Neutrophil (primary cell): Measurements from ENCODE around the gene GLRA3.
A peak's percentile ranks its signal among the peaks of the same experiment; 100 is the strongest.

Experiments used
- H3K27ac ChIP-seq: fragments of 200-600 bp; sonication (generic); 2 replicates; pipeline ENCODE4 v1.5.1; 2016; ENCODE audit warnings: mild to moderate bottlenecking, moderate library complexity
- H3K27me3 ChIP-seq: fragments of 200-600 bp; sonication (generic); 2 replicates; pipeline ENCODE4 v1.6.0; 2016; ENCODE audit warnings: mild to moderate bottlenecking
- H3K36me3 ChIP-seq: fragments of 200-600 bp; sonication (generic); 2 replicates; pipeline ENCODE4 v1.5.1; 2017
- H3K4me1 ChIP-seq, 2 experiments: fragments of 200-600 bp in 1 of 2; sonication (generic) in 1 of 2; 1 replicate in 1 of 2; 2 replicates in 1 of 2; pipeline versions ENCODE4 v1.5.1 to v1.6.1; 2013 to 2016; ENCODE audit warnings: low read depth in 1 of 2, low read length in 1 of 2, mild to moderate bottlenecking in 1 of 2, moderate library complexity in 1 of 2; ENCODE audit not compliant: control insufficient read depth in 1 of 2, insufficient read depth in 1 of 2
- H3K4me3 ChIP-seq, 2 experiments: fragments of 200-600 bp in 1 of 2; sonication (generic) in 1 of 2; 1 replicate in 1 of 2; 2 replicates in 1 of 2; pipeline ENCODE4 v1.5.1; 2013 to 2016; ENCODE audit warnings: low read depth in 1 of 2, low read length in 1 of 2, mild to moderate bottlenecking in 1 of 2, moderate library complexity in 1 of 2
- H3K9me3 ChIP-seq: fragments of 200-600 bp; sonication (generic); 2 replicates; pipeline ENCODE4 v1.5.1; 2016
- TF ChIP-seq, protein P1 (sequence below): fragments of 200-600 bp; sonication (generic); IDR thresholded peaks from 2 replicates; pipeline ENCODE4 v1.5.1; 2016; ENCODE audit warnings: antibody characterized with exemption

GLRA3 gene

DNA sequence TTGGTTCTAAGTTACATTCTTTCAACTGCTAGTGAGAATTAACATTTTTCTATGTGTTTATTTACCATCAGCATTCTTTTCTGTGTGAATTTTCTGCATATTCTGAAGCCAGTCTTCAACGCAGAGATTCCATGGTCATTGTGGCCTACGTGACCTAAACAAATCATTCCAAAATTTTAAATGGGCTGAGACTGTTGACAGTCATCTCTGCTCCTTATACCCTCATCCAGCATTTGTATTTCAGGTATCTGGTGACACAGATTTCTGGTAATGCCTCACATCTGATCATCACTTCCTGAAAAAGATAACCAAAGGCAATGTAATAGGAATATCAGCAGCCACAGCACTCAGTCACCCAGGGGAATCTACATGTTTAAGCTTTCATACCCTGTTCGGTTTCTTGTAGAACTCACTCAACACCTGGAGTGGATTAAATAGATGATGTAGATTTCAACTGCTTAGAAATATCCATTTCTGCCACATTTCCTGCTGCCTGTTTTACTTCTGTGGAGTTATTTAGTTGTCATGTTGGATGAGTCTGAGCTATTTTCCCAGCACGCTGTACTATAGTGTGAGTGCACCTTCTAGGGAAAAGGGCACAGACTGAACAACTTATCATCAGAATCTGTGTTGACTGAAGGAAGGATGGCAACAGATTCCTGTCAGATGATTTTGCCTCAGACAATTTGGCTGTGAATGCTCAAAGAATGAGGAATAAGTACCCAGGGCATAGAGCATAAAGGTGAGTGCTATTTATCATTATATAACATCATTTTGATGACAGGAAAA lies 233.7 kb downstream of the GLRA3 start:
- no peak overlapping the region for H3K4me3 ChIP-seq
- no peak overlapping the region for H3K27ac ChIP-seq

DNA sequence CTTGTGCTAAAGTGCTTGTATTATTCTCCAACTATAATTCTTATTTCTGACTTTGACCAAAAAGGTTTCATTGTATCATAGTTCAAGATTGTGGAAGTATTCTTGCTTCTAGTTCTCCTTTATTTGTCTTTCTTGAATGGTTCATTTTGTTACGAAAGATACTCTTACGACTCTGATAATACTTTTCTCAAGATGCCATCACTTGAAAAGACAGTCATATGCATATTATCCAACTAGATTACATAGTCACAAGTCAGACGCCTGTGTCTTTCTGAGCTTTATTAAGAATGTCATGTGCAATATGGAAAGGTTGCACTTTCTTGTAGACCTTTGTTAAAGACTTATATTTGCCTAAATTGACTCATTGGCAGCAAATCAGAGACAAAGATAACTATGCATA lies 235.3 kb downstream of the GLRA3 start:
- Histone ChIP-seq H3K4me3 (no peak overlapping the region), H3K4me1 (peaks cover 34 to 40% of the 10 kb centered on the region in 2 experiments), H3K27ac (peak overlapping the region; percentile 51), H3K36me3 (no peaks in the 10 kb centered on the region), H3K9me3 (no peaks in the 10 kb centered on the region), H3K27me3 (no peaks in the 10 kb centered on the region)
- TF ChIP-seq, protein P1, sequence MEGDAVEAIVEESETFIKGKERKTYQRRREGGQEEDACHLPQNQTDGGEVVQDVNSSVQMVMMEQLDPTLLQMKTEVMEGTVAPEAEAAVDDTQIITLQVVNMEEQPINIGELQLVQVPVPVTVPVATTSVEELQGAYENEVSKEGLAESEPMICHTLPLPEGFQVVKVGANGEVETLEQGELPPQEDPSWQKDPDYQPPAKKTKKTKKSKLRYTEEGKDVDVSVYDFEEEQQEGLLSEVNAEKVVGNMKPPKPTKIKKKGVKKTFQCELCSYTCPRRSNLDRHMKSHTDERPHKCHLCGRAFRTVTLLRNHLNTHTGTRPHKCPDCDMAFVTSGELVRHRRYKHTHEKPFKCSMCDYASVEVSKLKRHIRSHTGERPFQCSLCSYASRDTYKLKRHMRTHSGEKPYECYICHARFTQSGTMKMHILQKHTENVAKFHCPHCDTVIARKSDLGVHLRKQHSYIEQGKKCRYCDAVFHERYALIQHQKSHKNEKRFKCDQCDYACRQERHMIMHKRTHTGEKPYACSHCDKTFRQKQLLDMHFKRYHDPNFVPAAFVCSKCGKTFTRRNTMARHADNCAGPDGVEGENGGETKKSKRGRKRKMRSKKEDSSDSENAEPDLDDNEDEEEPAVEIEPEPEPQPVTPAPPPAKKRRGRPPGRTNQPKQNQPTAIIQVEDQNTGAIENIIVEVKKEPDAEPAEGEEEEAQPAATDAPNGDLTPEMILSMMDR: no peak

More for the DNA sequence above, 233.7 kb downstream of the GLRA3 start:
- H3K36me3 ChIP-seq: no peaks in the 10 kb centered on the region
- H3K27me3 ChIP-seq: no peaks in the 10 kb centered on the region
- no peaks in the 10 kb centered on the region for H3K9me3 ChIP-seq
- TF ChIP-seq, protein P1: no peak
- peaks cover 34 to 38% of the 10 kb centered on the region in 2 experiments for H3K4me1 ChIP-seq

DNA sequence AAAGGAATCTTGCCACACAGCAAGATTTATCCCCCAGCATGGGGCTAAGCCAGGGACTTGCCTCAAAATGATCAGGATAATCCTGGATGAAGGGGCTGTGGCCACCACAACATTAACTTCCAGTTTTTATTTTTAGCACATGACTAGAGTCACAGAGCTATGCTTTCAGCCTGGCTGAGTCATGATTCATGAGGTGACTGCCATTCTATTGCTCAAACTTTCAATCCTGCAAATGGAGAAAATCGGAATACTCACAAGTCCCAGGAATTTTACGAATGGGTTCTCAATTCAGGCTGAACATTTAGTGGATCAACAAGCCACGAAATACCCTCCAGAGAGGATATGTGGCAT lies 236.1 kb downstream of the GLRA3 start:
- H3K4me1 ChIP-seq: peaks cover 34 to 40% of the 10 kb centered on the region in 2 experiments
- H3K9me3 ChIP-seq: no peaks in the 10 kb centered on the region
- peak overlapping the region; percentile 51 for H3K27ac ChIP-seq
- H3K27me3 ChIP-seq: no peaks in the 10 kb centered on the region
- H3K4me3 ChIP-seq: no peak overlapping the region
- no peaks in the 10 kb centered on the region for H3K36me3 ChIP-seq
- TF ChIP-seq, protein P1: no peak

DNA sequence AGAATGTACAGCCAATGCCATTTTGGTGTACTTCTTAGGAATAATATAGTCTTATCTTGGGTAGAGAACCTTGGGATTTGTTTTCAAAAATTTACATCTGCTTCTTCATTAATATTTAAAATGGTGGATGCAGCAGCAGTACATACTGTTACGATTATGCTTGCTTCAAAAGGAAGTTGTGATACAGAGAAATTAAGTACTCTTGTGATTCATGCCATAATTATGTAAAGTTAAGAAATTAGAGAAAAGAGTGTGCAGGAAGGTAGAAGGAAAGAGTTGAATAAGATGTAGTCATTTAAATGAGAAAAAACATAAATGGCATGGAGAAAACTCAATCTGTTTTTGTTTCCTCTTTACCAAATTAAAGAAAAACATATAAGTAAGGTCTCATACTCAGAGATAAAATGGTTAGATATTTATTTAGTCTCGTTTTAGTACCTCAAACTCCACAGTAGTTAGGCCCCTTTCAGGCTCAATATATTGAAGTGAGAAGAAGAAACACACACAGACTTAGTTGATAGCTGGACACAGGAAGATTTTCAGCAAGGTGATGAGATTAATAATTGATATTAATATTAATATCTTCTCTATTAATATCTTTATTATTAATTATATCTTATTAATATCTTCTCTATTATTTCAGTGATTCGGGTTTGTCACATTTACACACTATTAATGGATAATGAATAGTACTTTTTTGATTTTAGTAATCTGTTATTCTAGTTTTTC lies 236.6 kb downstream of the GLRA3 start:
- Histone ChIP-seq H3K27ac (peak overlapping the region; percentile 71), H3K9me3 (no peaks in the 10 kb centered on the region), H3K27me3 (no peaks in the 10 kb centered on the region), H3K36me3 (no peaks in the 10 kb centered on the region), H3K4me3 (peak overlapping the region in 1 of 2 experiments; percentile 8), H3K4me1 (peaks cover 34 to 40% of the 10 kb centered on the region in 2 experiments)
- TF ChIP-seq, protein P1: no peak

DNA sequence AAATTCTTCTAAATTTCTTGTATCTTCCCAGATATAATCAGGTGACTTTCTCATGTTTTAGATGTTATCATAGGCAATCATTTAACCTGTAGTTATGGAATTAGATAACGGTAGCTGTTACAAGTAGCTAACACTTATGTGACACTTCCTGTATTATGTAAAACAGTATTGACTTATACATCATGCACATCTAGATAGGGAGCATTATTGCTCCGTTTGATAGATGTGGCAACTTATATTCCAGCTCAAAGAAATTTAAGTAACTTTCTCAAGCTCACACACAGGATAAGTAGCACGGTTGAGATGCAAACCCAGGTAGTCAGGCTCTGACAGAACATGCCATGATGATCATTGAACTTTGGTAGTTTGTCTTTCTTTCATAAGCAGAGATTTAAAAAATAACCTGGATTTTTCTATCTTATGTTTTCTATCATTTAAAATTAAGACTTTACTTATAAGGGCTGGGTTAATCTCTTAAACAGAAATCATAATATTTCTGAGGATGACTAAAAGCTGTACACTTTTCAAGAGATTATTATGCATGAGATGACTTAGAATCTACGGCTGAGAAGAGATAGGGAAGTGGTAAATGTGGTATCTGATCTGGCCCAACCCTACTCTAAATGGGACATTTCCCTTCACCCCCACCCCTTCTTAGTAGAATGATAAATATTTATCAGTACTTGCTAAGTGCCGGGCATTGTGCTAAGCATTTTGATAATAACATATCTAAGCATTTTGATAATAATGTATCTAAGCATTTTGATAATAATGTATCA lies 237.6 kb downstream of the GLRA3 start:
- peak overlapping the region; percentile 8 to 34 for H3K4me3 ChIP-seq
- peak overlapping the region; percentile 71 for H3K27ac ChIP-seq
- no peaks in the 10 kb centered on the region for H3K27me3 ChIP-seq
- H3K36me3 ChIP-seq: no peaks in the 10 kb centered on the region
- H3K9me3 ChIP-seq: no peaks in the 10 kb centered on the region
- peaks cover 34 to 40% of the 10 kb centered on the region in 2 experiments for H3K4me1 ChIP-seq
- TF ChIP-seq, protein P1: no peak
